ENCODE results near the gene LRCH1.

Gene LRCH1

GRCh38 chr13:46562581-46562980 is 9.6 kb downstream of the LRCH1 start:
- Mint-ChIP-seq H3K27ac (no peak overlapping the region), H3K4me3 (no peak overlapping the region), H3K27me3 (no peaks in the 10 kb centered on the region), H3K9me3 (no peaks in the 10 kb centered on the region), H3K4me1 (ENCODE audit: low read depth) (peaks cover 25% of the 10 kb centered on the region), H3K36me3 (ENCODE audit: low read depth) (no peaks in the 10 kb centered on the region)

GRCh38 chr13:46565808-46566750 is 13.1 kb downstream of the LRCH1 start:
- Mint-ChIP-seq H3K36me3 (ENCODE audit: low read depth) (no peaks in the 10 kb centered on the region), H3K4me1 (ENCODE audit: low read depth) (peaks cover 21% of the 10 kb centered on the region), H3K27me3 (no peaks in the 10 kb centered on the region), H3K4me3 (no peak overlapping the region), H3K27ac (no peak overlapping the region), H3K9me3 (no peaks in the 10 kb centered on the region)

GRCh38 chr13:46567671-46568070 is 14.7 kb downstream of the LRCH1 start:
- Mint-ChIP-seq H3K4me3 (no peak overlapping the region), H3K4me1 (ENCODE audit: low read depth) (peaks cover 36% of the 10 kb centered on the region), H3K27ac (no peak overlapping the region), H3K27me3 (no peaks in the 10 kb centered on the region), H3K9me3 (no peaks in the 10 kb centered on the region), H3K36me3 (ENCODE audit: low read depth) (peaks cover 5% of the 10 kb centered on the region)

GRCh38 chr13:46569456-46569855 is 16.5 kb downstream of the LRCH1 start:
- H3K9me3 Mint-ChIP-seq = no peaks in the 10 kb centered on the region
- peaks cover 50% of the 10 kb centered on the region for H3K4me1 Mint-ChIP-seq (ENCODE audit: low read depth)
- no peak overlapping the region for H3K27ac Mint-ChIP-seq
- no peak overlapping the region for H3K4me3 Mint-ChIP-seq
- no peaks in the 10 kb centered on the region for H3K27me3 Mint-ChIP-seq
- H3K36me3 Mint-ChIP-seq (ENCODE audit: low read depth) = peaks cover 5% of the 10 kb centered on the region

GRCh38 chr13:46570273-46570672 is 17.3 kb downstream of the LRCH1 start:
- peaks cover 52% of the 10 kb centered on the region for H3K4me1 Mint-ChIP-seq (ENCODE audit: low read depth)
- H3K36me3 Mint-ChIP-seq (ENCODE audit: low read depth) = peaks cover 5% of the 10 kb centered on the region
- no peak overlapping the region for H3K4me3 Mint-ChIP-seq
- H3K27me3 Mint-ChIP-seq = no peaks in the 10 kb centered on the region
- no peaks in the 10 kb centered on the region for H3K9me3 Mint-ChIP-seq
- no peak overlapping the region for H3K27ac Mint-ChIP-seq

- Mint-ChIP-seq H3K36me3 (ENCODE audit: low read depth) (peaks cover 8% of the 10 kb centered on the region), H3K4me1 (ENCODE audit: low read depth) (peaks cover 56% of the 10 kb centered on the region), H3K9me3 (no peaks in the 10 kb centered on the region), H3K27ac (no peak overlapping the region), H3K4me3 (no peak overlapping the region), H3K27me3 (no peaks in the 10 kb centered on the region)
Measured at GRCh38 chr13:46571189-46571908, 18.4 kb downstream of the LRCH1 start.

GRCh38 chr13:46571909-46572595 is 19.1 kb downstream of the LRCH1 start:
- peaks cover 55% of the 10 kb centered on the region for H3K4me1 Mint-ChIP-seq (ENCODE audit: low read depth)
- H3K27ac Mint-ChIP-seq = no peak overlapping the region
- no peaks in the 10 kb centered on the region for H3K27me3 Mint-ChIP-seq

GRCh38 chr13:46572752-46573431 is 19.9 kb downstream of the LRCH1 start:
- Mint-ChIP-seq H3K36me3 (ENCODE audit: low read depth) (peaks cover 8% of the 10 kb centered on the region), H3K27me3 (no peaks in the 10 kb centered on the region), H3K4me3 (no peak overlapping the region), H3K27ac (no peak overlapping the region), H3K4me1 (ENCODE audit: low read depth) (peaks cover 62% of the 10 kb centered on the region), H3K9me3 (no peaks in the 10 kb centered on the region)

More at GRCh38 chr13:46571909-46572595, 19.1 kb downstream of the LRCH1 start:
- no peak overlapping the region for H3K4me3 Mint-ChIP-seq
- no peaks in the 10 kb centered on the region for H3K9me3 Mint-ChIP-seq
- peaks cover 8% of the 10 kb centered on the region for H3K36me3 Mint-ChIP-seq (ENCODE audit: low read depth)

GRCh38 chr13:46575301-46575771 is 22.4 kb downstream of the LRCH1 start:
- H3K4me1 Mint-ChIP-seq (ENCODE audit: low read depth) = peaks cover 80% of the 10 kb centered on the region
- H3K9me3 Mint-ChIP-seq = no peaks in the 10 kb centered on the region
- H3K36me3 Mint-ChIP-seq (ENCODE audit: low read depth) = peaks cover 8% of the 10 kb centered on the region
- no peak overlapping the region for H3K27ac Mint-ChIP-seq
- no peaks in the 10 kb centered on the region for H3K27me3 Mint-ChIP-seq
- no peak overlapping the region for H3K4me3 Mint-ChIP-seq

GRCh38 chr13:46575818-46576221 is 22.9 kb downstream of the LRCH1 start:
- Mint-ChIP-seq H3K27me3 (no peaks in the 10 kb centered on the region), H3K4me3 (no peak overlapping the region), H3K4me1 (ENCODE audit: low read depth) (peaks cover 85% of the 10 kb centered on the region), H3K9me3 (no peaks in the 10 kb centered on the region), H3K36me3 (ENCODE audit: low read depth) (peaks cover 8% of the 10 kb centered on the region), H3K27ac (no peak overlapping the region)

- H3K9me3 Mint-ChIP-seq = no peaks in the 10 kb centered on the region
- peaks cover 84% of the 10 kb centered on the region for H3K4me1 Mint-ChIP-seq (ENCODE audit: low read depth)
Measured at GRCh38 chr13:46576762-46577161, 23.8 kb downstream of the LRCH1 start.

GRCh38 chr13:46577696-46578589 is 25.0 kb downstream of the LRCH1 start:
- Mint-ChIP-seq H3K36me3 (ENCODE audit: low read depth) (peaks cover 3% of the 10 kb centered on the region), H3K4me3 (peak overlapping the region; percentile 45), H3K4me1 (ENCODE audit: low read depth) (peaks cover 77% of the 10 kb centered on the region), H3K9me3 (no peaks in the 10 kb centered on the region), H3K27ac (peak overlapping the region; percentile 72), H3K27me3 (no peaks in the 10 kb centered on the region)

More at GRCh38 chr13:46576762-46577161, 23.8 kb downstream of the LRCH1 start:
- Mint-ChIP-seq H3K27ac (no peak overlapping the region), H3K27me3 (no peaks in the 10 kb centered on the region), H3K36me3 (ENCODE audit: low read depth) (peaks cover 8% of the 10 kb centered on the region), H3K4me3 (no peak overlapping the region)

- Mint-ChIP-seq H3K27ac (peak overlapping the region; percentile 72), H3K4me1 (ENCODE audit: low read depth) (peaks cover 70% of the 10 kb centered on the region), H3K9me3 (no peaks in the 10 kb centered on the region), H3K27me3 (no peaks in the 10 kb centered on the region), H3K36me3 (ENCODE audit: low read depth) (peaks cover 3% of the 10 kb centered on the region), H3K4me3 (peak overlapping the region; percentile 45)
Measured at GRCh38 chr13:46578590-46578975, 25.6 kb downstream of the LRCH1 start.

All from stimulated activated naive CD8-positive, alpha-beta T cell treated with anti-CD3 and anti-CD28 coated beads, Interleukin-15, Interleukin-2, amounts not matched to agents 100 ng/mL and 50 ng/mL, for 24 hours (primary cell).